A549 (cell line): Measurements from ENCODE around the gene DRC7. TPM values are rescaled to one million over a fixed set of nuclear protein-coding genes. Genes with fewer than 3 reads are reported as not detected.

Source experiments
- ATAC-seq, 2 experiments: fragments of 200-7000 bp in 1 of 2; fragments of >200 bp in 1 of 2; cut with Nextera tagmentation in 1 of 2; cut with Tn5 transposase in 1 of 2; 3 replicates each; pipeline versions ENCODE4 v1.8.0 to v1.9.1; 2018 to 2020; ENCODE audit warnings: mild to moderate bottlenecking in 1 of 2, moderate library complexity in 1 of 2
- CTCF ChIA-PET: fragments of 300-600 bp; sonication (Branson Sonifier 250); formaldehyde crosslinking; extraction: SDS; loops from one replicate; lab custom pipeline; 2021; ENCODE audit warnings: antibody characterized with exemption, inconsistent platforms; lab: Yijun Ruan, JAX
- POLR2A ChIA-PET: fragments of 350-600 bp; formaldehyde crosslinking; extraction: SDS; loops from one replicate; lab custom pipeline; 2021; ENCODE audit warnings: antibody characterized with exemption, inconsistent platforms; lab: Yijun Ruan, JAX
- DNase-seq, 2 experiments: peaks; one replicate each; pipeline versions ENCODE4 v3.0.0 to v3.0.0-alpha.2; 2011 to 2016; ENCODE audit warnings: low read depth in 1 of 2, low spot score in 1 of 2
- FAIRE-seq: peaks from 2 replicates; lab custom pipeline; 2011; peaks lifted over from hg19 to GRCh38; lab: Jason Lieb, UNC
- H3K27ac ChIP-seq, 2 experiments: fragments of >200 bp; sonication (Bioruptor Twin); formaldehyde crosslinking; 3 replicates each; pipeline ENCODE4 v1.5.1; 2016 to 2017
- H3K4me1 ChIP-seq: fragments of >200 bp; sonication (Bioruptor Twin); formaldehyde crosslinking; 3 replicates; pipeline ENCODE4 v1.6.1; 2016
- H3K4me2 ChIP-seq: fragments of >200 bp; sonication (Bioruptor Twin); formaldehyde crosslinking; 3 replicates; pipeline ENCODE4 v1.6.1; 2016
- H3K4me3 ChIP-seq: fragments of >200 bp; sonication (Bioruptor Twin); formaldehyde crosslinking; 3 replicates; pipeline ENCODE4 v1.5.1; 2016
- H3K9me3 ChIP-seq: fragments of >200 bp; sonication (Bioruptor Twin); formaldehyde crosslinking; 3 replicates; pipeline ENCODE4 v1.6.1; 2016
- BCL3 ChIP-seq: fragments of >200 bp; sonication (Bioruptor Twin); formaldehyde crosslinking; IDR thresholded peaks from 3 replicates; pipeline ENCODE4 v1.6.1; 2016
- CBX8 ChIP-seq: fragments of 200-600 bp; sonication (generic); IDR thresholded peaks from 2 replicates; pipeline ENCODE4 v1.6.1; 2016
- CTCF ChIP-seq: fragments of >200 bp; sonication (Bioruptor Twin); formaldehyde crosslinking; IDR thresholded peaks from 3 replicates; pipeline ENCODE4 v1.5.1; 2016
- EHF ChIP-seq: fragments of 250-450 bp; sonication (Bioruptor Pico); IDR thresholded peaks from 2 replicates; pipeline ENCODE4 v1.5.0; 2020; ENCODE audit warnings: mild to moderate bottlenecking
- EHMT2 ChIP-seq: fragments of 200-600 bp; sonication (generic); IDR thresholded peaks from 2 replicates; pipeline ENCODE4 v1.6.1; 2016; ENCODE audit warnings: antibody characterized with exemption, low read depth, mild to moderate bottlenecking, moderate library complexity
- EP300 ChIP-seq, 2 experiments: fragments of >200 bp; sonication (Bioruptor Twin); formaldehyde crosslinking; IDR thresholded peaks; 2 replicates in 1 of 2; 3 replicates in 1 of 2; pipeline ENCODE4 v1.6.1; 2016 to 2017
- ESRRA ChIP-seq: fragments of 150-350 bp; IDR thresholded peaks from 2 replicates; pipeline ENCODE4 v1.6.1; 2014; ENCODE audit warnings: mild to moderate bottlenecking, low read length, borderline replicate concordance
- GATA3 ChIP-seq: IDR thresholded peaks from 2 replicates; pipeline ENCODE4 v1.6.1; 2012; ENCODE audit warnings: borderline replicate concordance
- HEYL ChIP-seq: fragments of 250-450 bp; sonication (Bioruptor Pico); IDR thresholded peaks from 2 replicates; pipeline ENCODE4 v1.8.0; 2021; ENCODE audit warnings: mild to moderate bottlenecking, moderate library complexity
- MYC ChIP-seq: IDR thresholded peaks from 2 replicates; pipeline ENCODE4 v1.6.1; 2012; ENCODE audit warnings: mild to moderate bottlenecking, inconsistent platforms, low read length, improper control_type of control experiment, borderline replicate concordance
- NFE2L2 ChIP-seq: fragments of 150-350 bp; conservative IDR thresholded peaks from 2 replicates; pipeline ENCODE4 v1.6.1; 2014; ENCODE audit warnings: low read length
- PHF8 ChIP-seq: fragments of 200-600 bp; sonication (generic); IDR thresholded peaks from 2 replicates; pipeline ENCODE4 v1.6.1; 2016; ENCODE audit warnings: low read depth, mild to moderate bottlenecking, antibody characterized with exemption, moderate library complexity, borderline replicate concordance
- RAD21 ChIP-seq, 2 experiments: fragments of >200 bp in 1 of 2; sonication (Bioruptor Twin) in 1 of 2; formaldehyde crosslinking in 1 of 2; IDR thresholded peaks in 1 of 2; conservative IDR thresholded peaks in 1 of 2; 2 replicates in 1 of 2; 3 replicates in 1 of 2; pipeline ENCODE4 v1.6.1; 2012 to 2018; ENCODE audit warnings: inconsistent platforms in 1 of 2
- RNF2 ChIP-seq: fragments of 200-600 bp; sonication (generic); IDR thresholded peaks from 2 replicates; pipeline ENCODE4 v1.6.1; 2016; ENCODE audit warnings: low read depth, mild to moderate bottlenecking, antibody characterized with exemption, moderate library complexity, borderline replicate concordance
- TP53 ChIP-seq: fragments of 250-450 bp; sonication (Bioruptor Pico); IDR thresholded peaks from 2 replicates; pipeline ENCODE4 v1.5.0; 2021; ENCODE audit warnings: mild to moderate bottlenecking, moderate library complexity
- ZFP36 ChIP-seq: fragments of 450-650 bp; IDR thresholded peaks from 2 replicates; pipeline ENCODE4 v1.6.1; 2014; ENCODE audit warnings: borderline replicate concordance; ENCODE audit not compliant: partially characterized antibody
- WGBS: methylation state at CpG from one replicate; pipeline ENCODE4 v1.1.6; 2017; ENCODE audit errors: missing lambda C conversion rate; 5-methylcytosine and 5-hydroxymethylcytosine counted together
- polyA plus RNA-seq, 4 experiments: library from polyadenylated mRNA; depleted of rRNA in 3 of 4; stranded (reverse); fragments of >200 nt; fragmentation: RNase III in 1 of 4; extraction: RNeasy Plus Mini Kit Qiagen cat#74134 plus additional on column Dnase treatment in 1 of 4; gene quantifications; 2 replicates in 3 of 4; 3 replicates in 1 of 4; pipeline ENCODE4 v1.2.3, GENCODE V29; 2011 to 2017

DRC7 gene
- polyA plus RNA-seq, 2 of the 4 experiments (the other 2 are of a cell fraction), result 0.10 to 0.28 TPM

- ChIA-PET CTCF (interaction anchor here (0.7 to 6.1 kb wide), 11 partner anchors 13 to 92 kb away, joined by 3 to 42 read pairs (median 4); no protein-coding TSS in a partner anchor), POLR2A (no interaction called here)
- WGBS, result 83% methylated on average over 13 of the region's 15 CpGs
Measured at GRCh38 chr16:57663917-57664661, 30.5 kb upstream of the DRC7 start.

GRCh38 chr16:57664662-57665025 is 30.0 kb upstream of the DRC7 start:
- CTCF ChIA-PET, result interaction anchor here (0.7 to 6.1 kb wide), 11 partner anchors 13 to 145 kb away, joined by 3 to 42 read pairs (median 4); no protein-coding TSS in a partner anchor
- H3K4me2 ChIP-seq, result no peak overlapping the region
- POLR2A ChIA-PET, result no interaction called here

More at GRCh38 chr16:57663917-57664661, 30.5 kb upstream of the DRC7 start:
- Histone ChIP-seq H3K27ac (peak overlapping the region in 1 of 2 experiments; percentile 30; a peak in 1 of 6 replicates), H3K4me2 (no peak overlapping the region), H3K4me1 (peaks cover 16% of the 10 kb centered on the region), H3K9me3 (no peaks in the 10 kb centered on the region), H3K4me3 (no peak overlapping the region)
- ATAC-seq, result peak in 1 of 2 experiments; percentile 32; a peak in 3 of 6 replicates
- TF ChIP-seq RAD21 (conservative IDR thresholded peaks at IDR 0.05 in 1 of 2, IDR thresholded peaks at IDR 0.05 in 1 of 2) (peak in 1 of 2 experiments; percentile 39; a peak in 2 of 5 replicates), BCL3 (no peak)
- no peak for FAIRE-seq
- DNase-seq, result no peak

GRCh38 chr16:57665541-57665940 is 29.1 kb upstream of the DRC7 start:
- Histone ChIP-seq H3K4me1 (peaks cover 16% of the 10 kb centered on the region), H3K4me2 (no peak overlapping the region), H3K27ac (0 out of 6 replicates have a peak overlapping the region, but pooled peaks of 1 of the 2 experiments have one; percentile 36), H3K4me3 (no peak overlapping the region), H3K9me3 (no peaks in the 10 kb centered on the region)
- ChIA-PET POLR2A (no interaction called here), CTCF (interaction anchor here (1.0 to 6.1 kb wide), 5 partner anchors 10 to 146 kb away, joined by 3 to 42 read pairs (median 3); no protein-coding TSS in a partner anchor)
- ATAC-seq, result no peak
- DNase-seq, result no peak
- TF ChIP-seq EHF (CRISPR knock-in tag), result no peak
- no peak for TF ChIP-seq CBX8
- no peak for TF ChIP-seq ESRRA
- no peak for TF ChIP-seq MYC
- no peak for TF ChIP-seq EP300 (IDR thresholded peaks at IDR 0.05)
- TF ChIP-seq HEYL (CRISPR knock-in tag), result no peak
- TF ChIP-seq GATA3, result no peak
- TF ChIP-seq NFE2L2, result no peak
- no peak for TF ChIP-seq PHF8
- no peak for TF ChIP-seq TP53 (CRISPR knock-in tag)
- no peak for TF ChIP-seq EHMT2
- no peak for TF ChIP-seq RNF2
- 57% methylated on average over 4 of the region's 4 CpGs for WGBS
- no peak for FAIRE-seq

More at GRCh38 chr16:57664662-57665025, 30.0 kb upstream of the DRC7 start:
- 85% methylated on average over 6 of the region's 6 CpGs for WGBS
- H3K4me3 ChIP-seq, result no peak overlapping the region
- H3K4me1 ChIP-seq, result peaks cover 16% of the 10 kb centered on the region
- DNase-seq (no peak), ATAC-seq (no peak), FAIRE-seq (no peak)
- no peaks in the 10 kb centered on the region for H3K9me3 ChIP-seq
- 0 out of 6 replicates have a peak overlapping the region, but pooled peaks of 1 of the 2 experiments have one; percentile 30 for H3K27ac ChIP-seq
- TF ChIP-seq CTCF, result no peak
- peak; percentile 21 for TF ChIP-seq ZFP36
